ENCODE data around the gene USP51. TPM values are rescaled to one million over a fixed set of nuclear protein-coding genes. Genes with fewer than 3 reads are reported as not detected.
A peak's percentile ranks its signal among the peaks of the same experiment; 100 is the strongest.
"Not testable (repeated sequence)": the region's sequence is repeated elsewhere in the genome, so short reads cannot be mapped to it uniquely, and the experiment has no call there.

The USP51 gene
- total and polyA plus RNA-seq, 2 experiments from 2014 or later, result 1.4 to 7.3 TPM

DNA sequence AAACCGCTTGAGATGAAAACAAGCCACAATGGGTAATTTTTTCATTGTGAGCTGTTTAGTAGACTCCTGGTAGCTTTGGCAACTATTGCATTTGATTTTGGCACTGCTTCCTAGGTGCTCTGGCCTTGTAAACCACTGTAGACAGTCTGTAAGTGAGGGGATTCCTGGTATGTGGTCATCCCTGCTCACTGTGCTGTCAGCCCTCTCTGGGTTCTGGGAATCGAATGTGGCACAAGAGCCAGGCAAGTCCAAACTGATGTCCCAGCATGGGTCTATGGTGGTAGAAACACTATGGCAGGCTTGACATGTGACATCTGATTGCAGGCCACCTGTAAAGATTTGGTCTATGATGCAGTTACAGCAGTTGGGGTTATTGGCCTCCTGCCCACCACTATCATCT is 2.5 kb downstream of the USP51 start:
- no peak for DNase-seq (ENCODE audit: low read depth in 1 of 2, low spot score in 1 of 2)
- H3K4me3 ChIP-seq, result no peak overlapping the region
- no peak overlapping the region for H3K27ac ChIP-seq
- no peaks in the 10 kb centered on the region for H3K9me3 ChIP-seq (ENCODE audit: low read depth)
- H3K27me3 ChIP-seq, result no peaks in the 10 kb centered on the region
- TF ChIP-seq, protein P1, sequence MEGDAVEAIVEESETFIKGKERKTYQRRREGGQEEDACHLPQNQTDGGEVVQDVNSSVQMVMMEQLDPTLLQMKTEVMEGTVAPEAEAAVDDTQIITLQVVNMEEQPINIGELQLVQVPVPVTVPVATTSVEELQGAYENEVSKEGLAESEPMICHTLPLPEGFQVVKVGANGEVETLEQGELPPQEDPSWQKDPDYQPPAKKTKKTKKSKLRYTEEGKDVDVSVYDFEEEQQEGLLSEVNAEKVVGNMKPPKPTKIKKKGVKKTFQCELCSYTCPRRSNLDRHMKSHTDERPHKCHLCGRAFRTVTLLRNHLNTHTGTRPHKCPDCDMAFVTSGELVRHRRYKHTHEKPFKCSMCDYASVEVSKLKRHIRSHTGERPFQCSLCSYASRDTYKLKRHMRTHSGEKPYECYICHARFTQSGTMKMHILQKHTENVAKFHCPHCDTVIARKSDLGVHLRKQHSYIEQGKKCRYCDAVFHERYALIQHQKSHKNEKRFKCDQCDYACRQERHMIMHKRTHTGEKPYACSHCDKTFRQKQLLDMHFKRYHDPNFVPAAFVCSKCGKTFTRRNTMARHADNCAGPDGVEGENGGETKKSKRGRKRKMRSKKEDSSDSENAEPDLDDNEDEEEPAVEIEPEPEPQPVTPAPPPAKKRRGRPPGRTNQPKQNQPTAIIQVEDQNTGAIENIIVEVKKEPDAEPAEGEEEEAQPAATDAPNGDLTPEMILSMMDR (IDR thresholded peaks at IDR 0.05; ENCODE audit: low read depth, low read length), result no peak
- H3K36me3 ChIP-seq, result no peaks in the 10 kb centered on the region
- peaks cover 3% of the 10 kb centered on the region for H3K4me1 ChIP-seq (ENCODE audit: low read depth)

- no peaks in the 10 kb centered on the region for H3K36me3 ChIP-seq
- H3K4me3 ChIP-seq, result no peak overlapping the region
- DNase-seq (ENCODE audit: low read depth in 1 of 2, low spot score in 1 of 2), result peak in 1 of 2 donors; percentile 32
- H3K27ac ChIP-seq, result no peak overlapping the region
- H3K27me3 ChIP-seq, result no peaks in the 10 kb centered on the region
- TF ChIP-seq, protein P1 (IDR thresholded peaks at IDR 0.05; ENCODE audit: low read depth, low read length), result no peak
- H3K4me1 ChIP-seq (ENCODE audit: low read depth), result peaks cover 3% of the 10 kb centered on the region
- no peaks in the 10 kb centered on the region for H3K9me3 ChIP-seq (ENCODE audit: low read depth)
Measured at GRCh38 chrX:55486736-55487135, 2.9 kb downstream of the USP51 start.

GRCh38 chrX:55484948-55485347 is 4.7 kb downstream of the USP51 start:
- TF ChIP-seq, protein P1 (IDR thresholded peaks at IDR 0.05; ENCODE audit: low read depth, low read length), result no peak
- H3K36me3 ChIP-seq, result no peaks in the 10 kb centered on the region
- no peak overlapping the region for H3K4me3 ChIP-seq
- H3K4me1 ChIP-seq (ENCODE audit: low read depth), result peaks cover 3% of the 10 kb centered on the region
- H3K27me3 ChIP-seq, result no peaks in the 10 kb centered on the region
- H3K27ac ChIP-seq, result no peak overlapping the region
- no peak for DNase-seq (ENCODE audit: low read depth in 1 of 2, low spot score in 1 of 2)
- H3K9me3 ChIP-seq (ENCODE audit: low read depth), result no peaks in the 10 kb centered on the region

DNA sequence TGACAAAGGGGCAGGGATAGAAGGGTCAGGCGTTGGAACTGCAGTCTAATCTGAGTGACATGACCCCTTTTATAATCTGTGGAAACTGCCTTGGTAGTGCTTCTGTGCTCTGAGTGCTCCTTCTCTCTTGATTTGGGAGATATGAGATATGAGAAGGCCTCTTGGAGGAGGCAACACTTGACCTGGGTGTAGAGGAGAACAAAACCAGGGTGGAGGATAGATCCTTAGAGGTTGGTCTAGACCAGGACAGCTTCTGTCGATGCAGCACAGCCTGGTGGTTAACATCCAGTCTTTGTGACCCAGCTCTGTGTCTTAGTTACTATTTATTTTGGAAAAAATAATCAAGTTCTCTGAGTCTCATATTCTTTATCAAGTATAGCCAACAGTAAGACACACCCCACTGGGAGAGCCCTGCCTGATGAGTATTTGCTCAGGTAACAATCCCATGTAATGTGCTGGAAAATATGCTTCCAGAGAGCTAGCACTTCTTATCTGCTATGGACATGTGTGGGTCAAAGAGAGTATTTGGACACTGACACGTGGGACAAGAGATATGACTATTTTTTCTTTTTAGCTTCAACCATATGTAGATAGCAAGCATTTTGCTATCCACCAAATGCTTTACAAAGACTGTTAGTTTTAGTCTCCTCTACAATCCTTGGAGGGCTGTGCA is 9.1 kb downstream of the USP51 start:
- H3K4me3 ChIP-seq, result no peak overlapping the region
- no peak for DNase-seq (ENCODE audit: low read depth in 1 of 2, low spot score in 1 of 2)
- H3K36me3 ChIP-seq, result no peaks in the 10 kb centered on the region
- no peaks in the 10 kb centered on the region for H3K27me3 ChIP-seq
- H3K27ac ChIP-seq, result no peak overlapping the region
- TF ChIP-seq, protein P1 (IDR thresholded peaks at IDR 0.05; ENCODE audit: low read depth, low read length), result no peak
- H3K9me3 ChIP-seq (ENCODE audit: low read depth), result no peaks in the 10 kb centered on the region
- no peaks in the 10 kb centered on the region for H3K4me1 ChIP-seq (ENCODE audit: low read depth)

DNA sequence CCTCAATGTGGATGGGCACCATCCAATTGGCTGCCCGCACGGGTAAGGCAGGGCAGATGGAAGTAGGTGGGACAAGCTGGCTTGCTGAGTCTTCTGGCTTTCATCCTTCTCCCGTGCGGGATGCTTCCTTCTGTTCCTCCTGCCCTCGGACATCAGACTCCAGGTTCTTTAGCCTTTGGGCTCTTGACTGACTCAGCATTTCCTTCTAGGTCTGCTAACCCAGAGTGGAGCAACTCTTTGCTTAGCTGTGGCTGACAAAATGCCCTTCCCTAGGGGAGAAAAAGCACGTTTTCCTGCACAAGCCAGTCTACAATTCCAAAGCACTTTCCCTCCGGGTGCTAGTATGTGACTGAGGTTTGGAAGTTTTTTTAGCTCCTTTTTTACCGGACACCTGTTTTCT is 9.7 kb downstream of the USP51 start:
- H3K4me3 ChIP-seq; H3K9me3 ChIP-seq (ENCODE audit: low read depth); H3K27ac ChIP-seq; H3K4me1 ChIP-seq (ENCODE audit: low read depth); H3K36me3 ChIP-seq; H3K27me3 ChIP-seq; DNase-seq (ENCODE audit: low read depth in 1 of 2, low spot score in 1 of 2): not testable (repeated sequence)

DNA sequence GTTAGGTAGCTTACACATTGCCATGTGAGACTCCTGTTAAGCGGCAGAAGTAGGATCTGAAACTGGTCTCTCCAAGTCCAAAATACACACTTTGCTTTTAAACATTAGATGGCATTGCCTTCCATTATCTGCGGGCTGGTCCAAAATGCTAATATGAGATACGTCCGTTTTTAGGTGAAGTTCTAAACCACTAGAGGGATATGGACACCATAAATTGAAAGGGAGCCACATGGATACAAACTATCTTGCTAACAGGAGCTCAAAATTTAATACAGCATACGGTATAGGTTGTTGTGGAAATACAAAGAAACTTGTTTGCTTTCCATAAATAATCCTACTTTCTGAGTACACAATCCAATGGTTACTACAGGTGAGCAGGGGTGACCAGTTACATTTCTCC is 23.9 kb downstream of the USP51 start:
- not testable (repeated sequence) for H3K27ac ChIP-seq; H3K36me3 ChIP-seq; H3K9me3 ChIP-seq (ENCODE audit: low read depth); H3K4me3 ChIP-seq; DNase-seq (ENCODE audit: low read depth in 1 of 2, low spot score in 1 of 2); H3K4me1 ChIP-seq (ENCODE audit: low read depth); H3K27me3 ChIP-seq

DNA sequence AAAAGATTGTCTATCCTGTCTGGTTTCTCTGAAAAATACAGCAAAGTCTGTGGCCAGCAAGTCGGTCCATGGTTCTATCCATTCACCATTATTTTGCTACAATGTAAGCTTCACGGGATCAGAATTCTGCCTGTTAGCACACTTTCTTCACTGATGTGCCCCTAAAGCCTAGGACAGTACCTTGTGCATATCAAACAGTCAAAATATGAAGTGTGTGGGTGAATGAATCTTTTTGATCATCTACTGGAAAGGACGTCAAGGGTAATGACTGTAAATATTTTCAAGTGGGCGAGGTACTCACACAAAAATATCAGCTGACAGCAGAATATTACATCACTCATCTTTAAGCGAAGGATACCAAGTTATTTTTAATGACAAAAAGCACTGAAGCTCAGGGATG is 24.5 kb downstream of the USP51 start:
- not testable (repeated sequence) for H3K27ac ChIP-seq; H3K36me3 ChIP-seq; DNase-seq (ENCODE audit: low read depth in 1 of 2, low spot score in 1 of 2); H3K4me1 ChIP-seq (ENCODE audit: low read depth); H3K27me3 ChIP-seq; H3K4me3 ChIP-seq; H3K9me3 ChIP-seq (ENCODE audit: low read depth)

DNA sequence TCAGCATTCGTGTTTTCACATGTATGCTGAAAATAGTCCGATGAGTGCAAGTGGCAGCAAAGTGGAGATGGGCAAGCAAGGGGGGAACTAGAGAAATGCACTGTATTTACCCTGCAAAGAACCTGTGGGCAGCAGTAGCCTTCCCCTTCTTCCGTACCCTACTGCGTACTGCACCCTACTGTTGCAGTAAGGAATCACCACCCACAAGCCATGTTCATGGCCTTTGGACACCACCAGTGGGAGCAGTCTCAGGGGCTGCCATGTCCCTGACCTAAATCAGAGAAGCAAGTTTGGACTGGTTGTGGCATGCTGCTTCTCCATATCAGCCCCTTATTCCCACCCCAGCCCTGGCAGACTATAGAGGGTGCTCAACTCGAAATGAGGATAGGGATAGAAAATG is 25.6 kb downstream of the USP51 start:
- not testable (repeated sequence) for H3K9me3 ChIP-seq (ENCODE audit: low read depth); H3K27ac ChIP-seq; H3K27me3 ChIP-seq; H3K4me3 ChIP-seq; H3K4me1 ChIP-seq (ENCODE audit: low read depth); DNase-seq (ENCODE audit: low read depth in 1 of 2, low spot score in 1 of 2); H3K36me3 ChIP-seq

GRCh38 chrX:55459926-55460325 is 29.7 kb downstream of the USP51 start:
- not testable (repeated sequence) for DNase-seq (ENCODE audit: low read depth in 1 of 2, low spot score in 1 of 2); H3K27me3 ChIP-seq; H3K9me3 ChIP-seq (ENCODE audit: low read depth); H3K4me3 ChIP-seq; H3K4me1 ChIP-seq (ENCODE audit: low read depth); H3K27ac ChIP-seq; H3K36me3 ChIP-seq

DNA sequence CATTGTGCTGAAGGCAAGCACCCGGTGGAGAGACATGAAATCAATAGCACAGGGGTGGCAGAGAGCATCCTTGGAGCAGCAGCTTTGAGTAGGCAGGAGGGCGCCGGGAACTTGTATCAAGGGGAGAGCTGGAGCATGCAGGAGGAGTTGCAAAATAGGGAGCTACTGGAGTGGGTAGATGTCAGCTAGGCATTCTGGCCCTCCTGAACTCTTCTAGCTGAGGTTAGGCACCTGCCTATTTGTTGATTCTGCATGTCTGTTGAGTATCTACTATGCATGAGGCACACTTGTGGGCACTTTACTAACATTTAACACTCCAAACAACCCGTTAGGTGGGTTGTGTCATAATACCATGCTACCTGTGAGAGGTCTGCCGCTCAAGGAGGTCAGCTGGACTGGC is 30.2 kb downstream of the USP51 start:
- DNase-seq (ENCODE audit: low read depth in 1 of 2, low spot score in 1 of 2); H3K27me3 ChIP-seq; H3K4me1 ChIP-seq (ENCODE audit: low read depth); H3K4me3 ChIP-seq; H3K9me3 ChIP-seq (ENCODE audit: low read depth); H3K36me3 ChIP-seq; H3K27ac ChIP-seq: not testable (repeated sequence)

All from cardiac muscle cell (in vitro differentiated cells and primary cell).